A673 (cell line): ENCODE results near the gene PGAP6. TPM values are rescaled to one million over a fixed set of nuclear protein-coding genes. Genes with fewer than 3 reads are reported as not detected.

ENCODE experiments used
- BruUV-seq: library from RNA; stranded (reverse); fragments of 400-500 nt; replicated peaks from 2 replicates; lab custom pipeline; 2021; lab: Mats Ljungman, UMichigan
- CTCF ChIA-PET: fragments of 300-600 bp; sonication (Branson Sonifier 250); formaldehyde crosslinking; loops from one replicate; lab custom pipeline; 2022; ENCODE audit warnings: antibody characterized with exemption; lab: Charles Lee
- POLR2A ChIA-PET: fragments of 300-600 bp; sonication (Branson Sonifier 250); formaldehyde crosslinking; loops from one replicate; lab custom pipeline; 2022; ENCODE audit warnings: antibody characterized with exemption; ENCODE audit not compliant: low non-redundant PET; lab: Charles Lee
- DNase-seq: peaks from one replicate; pipeline ENCODE4 v3.0.0-alpha.2; 2015; ENCODE audit warnings: low spot score
- H3K27ac ChIP-seq: fragments of 200-600 bp; sonication (generic); 2 replicates; pipeline ENCODE4 v1.5.1; 2016; ENCODE audit warnings: mixed run types, low read depth, mild to moderate bottlenecking, mixed read lengths, antibody characterized with exemption, low read length; ENCODE audit not compliant: poor library complexity, severe bottlenecking
- H3K27me3 ChIP-seq: fragments of 200-600 bp; sonication (generic); replicated peaks from 2 replicates; pipeline ENCODE4 v1.6.1; 2017; ENCODE audit warnings: mixed run types, low read depth, mild to moderate bottlenecking, mixed read lengths, antibody characterized with exemption, low read length; ENCODE audit not compliant: insufficient read depth, poor library complexity
- H3K36me3 ChIP-seq: fragments of 200-600 bp; sonication (generic); 2 replicates; pipeline ENCODE4 v1.6.1; 2016; ENCODE audit warnings: mixed run types, mild to moderate bottlenecking, mixed read lengths, antibody characterized with exemption, low read length; ENCODE audit not compliant: insufficient read depth, poor library complexity, severe bottlenecking
- H3K4me1 ChIP-seq: fragments of 200-600 bp; sonication (generic); 2 replicates; pipeline ENCODE4 v1.6.1; 2017; ENCODE audit warnings: mixed run types, mild to moderate bottlenecking, mixed read lengths, antibody characterized with exemption, low read length; ENCODE audit not compliant: insufficient read depth, poor library complexity, severe bottlenecking
- H3K4me3 ChIP-seq: fragments of 200-600 bp; sonication (generic); 2 replicates; pipeline ENCODE4 v1.5.1; 2016; ENCODE audit warnings: low read depth, mixed run types, mild to moderate bottlenecking, mixed read lengths, low read length; ENCODE audit not compliant: poor library complexity, severe bottlenecking
- H3K9me3 ChIP-seq: fragments of 200-600 bp; sonication (generic); 2 replicates; pipeline ENCODE4 v1.6.1; 2016; ENCODE audit warnings: mixed run types, low read depth, mild to moderate bottlenecking, mixed read lengths, antibody characterized with exemption, low read length; ENCODE audit not compliant: poor library complexity, severe bottlenecking
- CTCF ChIP-seq: fragments of 300-800, 200-600 bp; sonication (generic); conservative IDR thresholded peaks from 2 replicates; pipeline ENCODE4 v1.5.1; 2017; ENCODE audit warnings: low read depth, mild to moderate bottlenecking, antibody characterized with exemption, low read length, moderate library complexity, mixed read lengths
- EZH2 ChIP-seq: fragments of 200-600 bp; sonication (generic); IDR thresholded peaks from 2 replicates; pipeline ENCODE4 v1.6.1; 2017; ENCODE audit warnings: borderline replicate concordance, low read depth, mild to moderate bottlenecking, mixed read lengths, antibody characterized with exemption, low read length; ENCODE audit not compliant: poor library complexity, severe bottlenecking
- intact Hi-C: fragments of 100-400 bp; cut with micrococcal nuclease; formaldehyde crosslinking; loops from one replicate; pipeline ENCODE4 v1.10.0; 2022; ENCODE audit not compliant: unreplicated experiment
- total RNA-seq: library from RNA; stranded (reverse); gene quantifications from 2 replicates; pipeline ENCODE4 v1.2.3, GENCODE V29; 2021

Gene PGAP6
- total RNA-seq, 1 experiment from 2014 or later, result 38.7 TPM

GRCh38 chr16:359871-360697, 21.7 kb downstream of the PGAP6 start:
- no peak for TF ChIP-seq CTCF
- no peak for TF ChIP-seq EZH2
- Histone ChIP-seq H3K36me3 (no peaks in the 10 kb centered on the region), H3K9me3 (no peaks in the 10 kb centered on the region), H3K4me1 (no peaks in the 10 kb centered on the region), H3K4me3 (no peak overlapping the region), H3K27me3 (no peaks in the 10 kb centered on the region), H3K27ac (no peak overlapping the region)
- no TSS peak for BruUV-seq
- DNase-seq, result no peak
- intact Hi-C loops, result loop anchor here (5.0 kb wide), 1 partner anchor 253 kb away; no protein-coding TSS in a partner anchor
- ChIA-PET CTCF (no interaction called here), POLR2A (no interaction called here)

GRCh38 chr16:359067-359763, 22.6 kb downstream of the PGAP6 start:
- ChIA-PET CTCF (no interaction called here), POLR2A (no interaction called here)
- Histone ChIP-seq H3K9me3 (no peaks in the 10 kb centered on the region), H3K27me3 (no peaks in the 10 kb centered on the region), H3K27ac (no peak overlapping the region), H3K4me1 (no peaks in the 10 kb centered on the region), H3K4me3 (no peak overlapping the region), H3K36me3 (no peaks in the 10 kb centered on the region)
- intact Hi-C loops, result no loop called here
- DNase-seq, result no peak
- TF ChIP-seq CTCF (no peak), EZH2 (no peak)
- no TSS peak for BruUV-seq

GRCh38 chr16:356741-357140, 25.0 kb downstream of the PGAP6 start:
- ChIA-PET POLR2A (no interaction called here), CTCF (no interaction called here)
- TF ChIP-seq EZH2 (no peak), CTCF (no peak)
- DNase-seq, result no peak
- intact Hi-C loops, result no loop called here
- BruUV-seq, result no TSS peak
- Histone ChIP-seq H3K9me3 (no peaks in the 10 kb centered on the region), H3K36me3 (no peaks in the 10 kb centered on the region), H3K27ac (no peak overlapping the region), H3K27me3 (no peaks in the 10 kb centered on the region), H3K4me1 (no peaks in the 10 kb centered on the region), H3K4me3 (no peak overlapping the region)
